Spleen (tissue), 11 donors: Measurements from ENCODE around the gene TEX35. TPM values are rescaled to one million over a fixed set of nuclear protein-coding genes. Genes with fewer than 3 reads are reported as not detected.
A peak's percentile ranks its signal among the peaks of the same experiment; 100 is the strongest.

Source experiments
- DNase-seq: peaks from one replicate; pipeline ENCODE4 v3.0.0-alpha.2; 2020
- H3K27ac ChIP-seq, 8 donors: fragments of 200-600 bp; sonication (generic) in 7 of 8; 1 replicate in 4 of 8; 2 replicates in 4 of 8; pipeline versions ENCODE4 v1.5.0 to v1.8.0; 2016 to 2021; ENCODE audit warnings: inconsistent platforms in 4 of 8, mild to moderate bottlenecking in 4 of 8, moderate library complexity in 1 of 8
- H3K27me3 ChIP-seq, 7 donors: fragments of 200-600 bp; sonication (generic) in 6 of 7; replicated peaks in 1 of 7; 1 replicate in 4 of 7; 2 replicates in 3 of 7; pipeline versions ENCODE4 v1.5.0 to v1.8.0; 2016 to 2021; ENCODE audit warnings: inconsistent platforms in 3 of 7, mild to moderate bottlenecking in 1 of 7
- H3K36me3 ChIP-seq, 6 donors: fragments of 200-600 bp; sonication (generic) in 5 of 6; 1 replicate in 4 of 6; 2 replicates in 2 of 6; pipeline versions ENCODE4 v1.5.0 to v1.8.0; 2016 to 2021; ENCODE audit warnings: inconsistent platforms in 2 of 6
- H3K4me1 ChIP-seq, 6 donors: fragments of 200-600 bp; sonication (generic) in 5 of 6; 1 replicate in 3 of 6; 2 replicates in 3 of 6; pipeline versions ENCODE4 v1.5.0 to v1.8.0; 2016 to 2021; ENCODE audit warnings: inconsistent platforms in 3 of 6
- H3K4me3 ChIP-seq, 8 donors: fragments of 200-600 bp; sonication (generic) in 7 of 8; 1 replicate in 4 of 8; 2 replicates in 4 of 8; pipeline versions ENCODE4 v1.5.0 to v1.8.0; 2016 to 2021; ENCODE audit warnings: inconsistent platforms in 4 of 8, mild to moderate bottlenecking in 4 of 8, moderate library complexity in 2 of 8
- H3K9me3 ChIP-seq, 8 donors: fragments of 200-600 bp; sonication (generic) in 7 of 8; 1 replicate in 4 of 8; 2 replicates in 4 of 8; pipeline versions ENCODE4 v1.5.0 to v1.8.0; 2016 to 2021; ENCODE audit warnings: inconsistent platforms in 4 of 8
- POLR2A ChIP-seq, 3 donors: fragments of 450-650 bp; IDR thresholded peaks; one replicate each; pipeline ENCODE4 v1.5.1; 2017; ENCODE audit warnings: antibody characterized with exemption in 3 of 3, mild to moderate bottlenecking in 1 of 3
- POLR2AphosphoS5 ChIP-seq, 3 donors: sonication (generic); formaldehyde crosslinking; IDR thresholded peaks; one replicate each; pipeline ENCODE4 v1.5.1; 2017; ENCODE audit warnings: antibody characterized with exemption in 3 of 3
- WGBS, 5 donors: extraction: QIAGEN DNeasy Blood & Tissue Kit in 3 of 5; methylation state at CpG; one replicate each; pipeline versions ENCODE4 v1.1.5 to v1.1.7; 2013 to 2018; 5-methylcytosine and 5-hydroxymethylcytosine counted together
- intact Hi-C: fragments of 100-400 bp; cut with DNase I; formaldehyde crosslinking; loops from one replicate; pipeline ENCODE4 v1.15.0; 2023; ENCODE audit warnings: low total_unique reads
- polyA plus RNA-seq, 3 donors: library from polyadenylated mRNA; stranded (reverse); fragments of 200-250 nt; gene quantifications; one replicate each; pipeline ENCODE4 v1.2.1, GENCODE V29; 2013
- total RNA-seq, 7 donors: library from RNA; depleted of rRNA in 3 of 7; stranded (reverse); fragments of >200 nt in 3 of 7; fragmentation: NEBNext Ultra II Directional in 4 of 7; extraction: Animal tissue kit (Norgen Biotek cat#: 25700) in 4 of 7; gene quantifications; one replicate each; pipeline versions ENCODE4 v1.1.0 to v1.2.1, GENCODE V29; 2016 to 2021
- TF ChIP-seq, protein P1 (sequence below), 11 experiments: fragments of 200-600 bp in 7 of 11; fragments of 450-650 bp in 4 of 11; sonication (generic) in 4 of 11; IDR thresholded peaks in 8 of 11; conservative IDR thresholded peaks in 3 of 11; 1 replicate in 7 of 11; 2 replicates in 4 of 11; pipeline versions ENCODE4 v1.4.0 to v1.8.0; 2016 to 2021; ENCODE audit warnings: antibody characterized with exemption in 11 of 11, inconsistent platforms in 4 of 11, mild to moderate bottlenecking in 1 of 11
- donor health status: healthy with polysubstance abuse.
- donor health status: DM: no; HTN: no; CAD: no; lungs with moderate emphysema.
- donor health status: DM: no; HTN: no; CAD: no.
- donor health status: Bipolar disorder and iron deficiency.
- donor health status: healthy.
- donor health status: DM: no; HTN: no; CAD: no.
- donor health status: DM: yes; HTN: yes; CAD: no.

Gene TEX35
- total and polyA plus RNA-seq, 10 donors, result 0.09 to 0.20 (median 0.10) TPM; not detected in 7

DNA sequence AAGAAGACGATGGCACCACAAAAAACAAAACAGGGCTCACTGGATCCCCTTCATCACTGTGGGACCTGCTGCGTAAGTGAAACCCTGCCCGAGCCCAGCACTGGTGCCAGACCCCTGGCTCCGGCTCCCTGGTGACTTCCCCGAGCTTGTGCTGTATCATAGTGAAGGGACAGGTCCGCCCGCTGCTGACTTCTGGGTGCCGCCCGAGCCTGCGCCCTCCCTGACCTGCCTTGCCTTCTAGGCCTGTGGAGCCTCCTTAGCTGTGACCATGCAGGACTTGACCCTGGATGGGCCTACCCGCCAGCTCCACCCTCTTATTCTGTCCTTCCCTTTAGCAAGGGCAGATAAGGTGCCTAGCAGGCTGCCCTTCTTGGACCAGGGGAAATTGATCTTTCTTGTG, 7.9 kb downstream of the TEX35 start:
- 90 to 97% (median 94%) methylated on average over 11 of the region's 11 CpGs for WGBS, 5 donors
- no peaks in the 10 kb centered on the region for H3K4me1 ChIP-seq
- intact Hi-C loops, result no loop called here
- H3K27ac ChIP-seq, result no peak overlapping the region
- H3K27me3 ChIP-seq, result no peaks in the 10 kb centered on the region
- DNase-seq, result peak; percentile 71
- H3K36me3 ChIP-seq, result no peaks in the 10 kb centered on the region
- no peak for TF ChIP-seq POLR2AphosphoS5 (IDR thresholded peaks at IDR 0.05)
- no peak for TF ChIP-seq POLR2A (IDR thresholded peaks at IDR 0.05)
- TF ChIP-seq, protein P1, sequence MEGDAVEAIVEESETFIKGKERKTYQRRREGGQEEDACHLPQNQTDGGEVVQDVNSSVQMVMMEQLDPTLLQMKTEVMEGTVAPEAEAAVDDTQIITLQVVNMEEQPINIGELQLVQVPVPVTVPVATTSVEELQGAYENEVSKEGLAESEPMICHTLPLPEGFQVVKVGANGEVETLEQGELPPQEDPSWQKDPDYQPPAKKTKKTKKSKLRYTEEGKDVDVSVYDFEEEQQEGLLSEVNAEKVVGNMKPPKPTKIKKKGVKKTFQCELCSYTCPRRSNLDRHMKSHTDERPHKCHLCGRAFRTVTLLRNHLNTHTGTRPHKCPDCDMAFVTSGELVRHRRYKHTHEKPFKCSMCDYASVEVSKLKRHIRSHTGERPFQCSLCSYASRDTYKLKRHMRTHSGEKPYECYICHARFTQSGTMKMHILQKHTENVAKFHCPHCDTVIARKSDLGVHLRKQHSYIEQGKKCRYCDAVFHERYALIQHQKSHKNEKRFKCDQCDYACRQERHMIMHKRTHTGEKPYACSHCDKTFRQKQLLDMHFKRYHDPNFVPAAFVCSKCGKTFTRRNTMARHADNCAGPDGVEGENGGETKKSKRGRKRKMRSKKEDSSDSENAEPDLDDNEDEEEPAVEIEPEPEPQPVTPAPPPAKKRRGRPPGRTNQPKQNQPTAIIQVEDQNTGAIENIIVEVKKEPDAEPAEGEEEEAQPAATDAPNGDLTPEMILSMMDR (IDR thresholded peaks at IDR 0.05 in 8 of 11, conservative IDR thresholded peaks at IDR 0.05 in 3 of 11), result no peak
- H3K9me3 ChIP-seq, result no peaks in the 10 kb centered on the region
- H3K4me3 ChIP-seq, result no peak overlapping the region

DNA sequence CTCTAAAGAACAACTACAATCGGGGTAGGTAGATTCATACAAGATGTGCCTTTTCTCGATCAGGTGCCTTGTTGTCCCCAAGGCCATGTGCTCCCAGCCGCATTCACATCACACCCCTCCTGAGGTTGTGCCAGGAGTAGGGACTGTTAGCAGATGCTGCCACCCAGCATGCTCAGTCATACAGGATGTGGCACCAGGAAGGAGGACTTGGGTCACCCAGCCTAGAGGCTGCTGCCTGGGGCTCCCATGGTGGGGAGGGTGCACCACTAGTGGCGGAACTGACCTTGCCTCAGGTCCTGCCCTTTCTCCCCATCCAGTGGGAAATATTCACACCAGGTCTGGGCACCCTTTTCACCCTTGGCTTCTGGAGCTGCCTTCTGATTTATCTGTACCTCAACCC, 8.3 kb downstream of the TEX35 start:
- Histone ChIP-seq H3K27me3 (no peaks in the 10 kb centered on the region), H3K4me3 (no peak overlapping the region), H3K4me1 (no peaks in the 10 kb centered on the region), H3K9me3 (no peaks in the 10 kb centered on the region), H3K27ac (no peak overlapping the region), H3K36me3 (no peaks in the 10 kb centered on the region)
- DNase-seq, result peak; percentile 54
- intact Hi-C loops, result no loop called here
- TF ChIP-seq, protein P1 (IDR thresholded peaks at IDR 0.05 in 8 of 11, conservative IDR thresholded peaks at IDR 0.05 in 3 of 11), result no peak
- TF ChIP-seq POLR2AphosphoS5 (IDR thresholded peaks at IDR 0.05) (no peak), POLR2A (IDR thresholded peaks at IDR 0.05) (no peak)
- 82 to 96% (median 93%) methylated on average over 4 of the region's 4 CpGs for WGBS, 5 donors

DNA sequence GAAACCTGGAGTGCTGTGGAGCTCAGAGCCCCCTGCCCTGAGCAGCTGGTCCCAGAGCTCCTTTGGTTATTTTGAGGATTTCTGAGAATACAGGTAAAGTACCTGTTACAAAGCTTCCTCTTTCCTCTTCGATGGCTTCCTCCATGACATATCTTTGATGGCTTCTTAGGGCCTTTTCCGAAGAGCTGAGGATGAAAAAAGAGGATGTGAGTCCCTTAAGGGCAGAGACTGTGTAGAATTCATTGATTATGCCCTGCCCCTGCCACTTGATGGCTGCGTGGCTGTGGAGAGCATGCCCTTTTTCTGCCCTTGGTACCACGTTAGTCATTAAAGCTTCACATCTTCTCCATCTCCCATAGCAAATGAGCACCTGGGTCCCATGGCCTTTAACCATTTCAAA, 14.2 kb downstream of the TEX35 start:
- Histone ChIP-seq H3K36me3 (no peaks in the 10 kb centered on the region), H3K9me3 (no peaks in the 10 kb centered on the region), H3K4me3 (no peak overlapping the region), H3K27me3 (peaks cover 0 to 5% (median 0%) of the 10 kb centered on the region in 7 donors), H3K27ac (no peak overlapping the region), H3K4me1 (peaks cover 0 to 5% (median 3%) of the 10 kb centered on the region in 6 donors)
- WGBS, 5 donors, result 76 to 94% (median 86%) methylated on average over 4 of the region's 4 CpGs
- TF ChIP-seq POLR2AphosphoS5 (IDR thresholded peaks at IDR 0.05) (no peak), POLR2A (IDR thresholded peaks at IDR 0.05) (no peak)
- TF ChIP-seq, protein P1 (IDR thresholded peaks at IDR 0.05 in 8 of 11, conservative IDR thresholded peaks at IDR 0.05 in 3 of 11), result no peak
- intact Hi-C loops, result loop anchor here (5.0 kb wide), 1 partner anchor 475 kb away; no protein-coding TSS in a partner anchor
- DNase-seq, result peak; percentile 19

DNA sequence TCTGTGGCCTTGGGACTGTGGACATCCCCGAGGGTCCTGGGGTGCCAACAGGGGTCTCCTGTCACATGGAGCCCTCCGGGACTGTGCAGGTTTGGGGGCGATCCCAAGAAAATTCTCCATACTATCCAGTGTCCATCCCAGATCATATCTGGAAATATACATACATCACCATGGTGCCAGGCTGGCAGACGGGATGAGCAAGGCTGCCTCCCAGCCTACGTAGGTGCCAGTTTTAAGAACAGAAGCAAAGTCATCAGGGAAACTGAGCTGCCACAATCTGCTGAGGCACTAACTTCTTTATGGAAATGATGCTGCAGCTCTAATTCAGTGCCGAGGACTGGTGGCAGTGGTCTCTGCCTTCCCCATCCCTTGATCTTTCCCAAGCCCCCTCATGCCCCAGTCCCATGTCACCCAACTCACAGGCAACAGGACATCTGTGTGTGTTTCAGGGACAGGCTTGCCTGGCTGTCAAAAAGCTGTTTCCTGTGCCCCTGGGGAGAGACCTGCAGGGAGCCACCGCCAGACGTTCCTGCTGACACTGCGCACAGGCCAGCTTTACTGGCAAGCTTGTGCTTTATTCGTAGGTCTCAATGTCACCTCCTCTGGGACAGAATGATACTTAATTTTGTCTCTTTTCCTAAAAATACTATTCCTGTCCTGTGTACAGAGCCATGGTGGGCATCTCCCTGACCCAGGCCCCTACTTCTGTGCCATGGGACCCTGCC, 15.5 kb downstream of the TEX35 start:
- intact Hi-C loops, result loop anchor here (5.0 kb wide), 1 partner anchor 474 kb away; no protein-coding TSS in a partner anchor
- Histone ChIP-seq H3K27ac (no peak overlapping the region), H3K4me3 (no peak overlapping the region), H3K4me1 (peaks cover 0 to 10% (median 8%) of the 10 kb centered on the region in 6 donors), H3K27me3 (peaks cover 0 to 5% (median 0%) of the 10 kb centered on the region in 7 donors), H3K9me3 (no peaks in the 10 kb centered on the region), H3K36me3 (no peaks in the 10 kb centered on the region)
- TF ChIP-seq, protein P1 (IDR thresholded peaks at IDR 0.05 in 8 of 11, conservative IDR thresholded peaks at IDR 0.05 in 3 of 11), result no peak
- peak in 1 of 3 donors; percentile 29 for TF ChIP-seq POLR2AphosphoS5 (IDR thresholded peaks at IDR 0.05)
- WGBS, 5 donors, result 74 to 84% (median 79%) methylated on average over 10 of the region's 10 CpGs
- DNase-seq, result peak; percentile 58
